Measurements from ENCODE around the gene APOH.

APOH gene

GRCh38 chr17:66230922-66231591 is 1.8 kb upstream of the APOH start:
- Histone ChIP-seq H2BK120ac (ENCODE audit: low read depth, low read length) (no peak overlapping the region), H3K27me3 (ENCODE audit: control insufficient read depth in 1 of 2, insufficient read depth in 1 of 2, low read length in 2 of 2) (no peaks in the 10 kb centered on the region), H2BK5ac (ENCODE audit: low read depth, low read length, poor library complexity, severe bottlenecking) (no peak overlapping the region), H3K9ac (ENCODE audit: low read length) (no peak overlapping the region), H3K4me2 (ENCODE audit: low read length, poor library complexity, severe bottlenecking) (no peak overlapping the region), H3K4me3 (ENCODE audit: insufficient read depth in 1 of 2, low read depth in 1 of 2, low read length in 2 of 2) (no peak overlapping the region), H4K91ac (ENCODE audit: low read length) (no peak overlapping the region), H3K9me3 (ENCODE audit: control insufficient read depth, low read length) (no peaks in the 10 kb centered on the region), H3K4me1 (ENCODE audit: control insufficient read depth, insufficient read depth, low read depth, low read length) (peaks cover 2% of the 10 kb centered on the region), H2BK12ac (ENCODE audit: low read length in 2 of 2) (no peak overlapping the region), H2AFZ (ENCODE audit: low read depth, low read length) (no peak overlapping the region), H3K27ac (ENCODE audit: low read length, poor library complexity, severe bottlenecking) (no peak overlapping the region), H3K14ac (ENCODE audit: low read length in 2 of 2) (no peak overlapping the region), H2AK5ac (ENCODE audit: low read length, severe bottlenecking) (no peak overlapping the region), H3K18ac (ENCODE audit: low read depth in 1 of 2, low read length in 2 of 2) (no peak overlapping the region), H3K79me1 (replicated peaks; ENCODE audit: low read length, poor library complexity, severe bottlenecking) (no peaks in the 10 kb centered on the region), H3K36me3 (ENCODE audit: control insufficient read depth in 1 of 2, insufficient read depth in 2 of 2, low read depth in 1 of 2, low read length in 2 of 2) (no peaks in the 10 kb centered on the region), H2BK15ac (ENCODE audit: low read depth, poor library complexity, severe bottlenecking) (no peak overlapping the region), H3K23ac (ENCODE audit: low read length in 2 of 2) (no peak overlapping the region), H4K8ac (ENCODE audit: low read length) (no peak overlapping the region), H3K4ac (ENCODE audit: low read depth in 1 of 2, low read length in 2 of 2) (no peak overlapping the region)
- WGBS: 76% methylated on average over 4 of the region's 4 CpGs
- DNase-seq: no peak

- no peak overlapping the region for H3K4me3 ChIP-seq (ENCODE audit: insufficient read depth in 1 of 2, low read depth in 1 of 2, low read length in 2 of 2)
- no peak overlapping the region for H2AK5ac ChIP-seq (ENCODE audit: low read length, severe bottlenecking)
- H4K8ac ChIP-seq (ENCODE audit: low read length): no peak overlapping the region
- H2BK5ac ChIP-seq (ENCODE audit: low read depth, low read length, poor library complexity, severe bottlenecking): no peak overlapping the region
- no peak overlapping the region for H3K18ac ChIP-seq (ENCODE audit: low read depth in 1 of 2, low read length in 2 of 2)
- H3K4ac ChIP-seq (ENCODE audit: low read depth in 1 of 2, low read length in 2 of 2): no peak overlapping the region
- peaks cover 2% of the 10 kb centered on the region for H3K4me1 ChIP-seq (ENCODE audit: control insufficient read depth, insufficient read depth, low read depth, low read length)
- no peak overlapping the region for H3K9ac ChIP-seq (ENCODE audit: low read length)
- H4K91ac ChIP-seq (ENCODE audit: low read length): no peak overlapping the region
- H3K79me1 ChIP-seq (replicated peaks; ENCODE audit: low read length, poor library complexity, severe bottlenecking): no peaks in the 10 kb centered on the region
- H2BK15ac ChIP-seq (ENCODE audit: low read depth, poor library complexity, severe bottlenecking): no peak overlapping the region
- no peak overlapping the region for H2BK12ac ChIP-seq (ENCODE audit: low read length in 2 of 2)
- H3K4me2 ChIP-seq (ENCODE audit: low read length, poor library complexity, severe bottlenecking): no peak overlapping the region
- H3K36me3 ChIP-seq (ENCODE audit: control insufficient read depth in 1 of 2, insufficient read depth in 2 of 2, low read depth in 1 of 2, low read length in 2 of 2): no peaks in the 10 kb centered on the region
- H2AFZ ChIP-seq (ENCODE audit: low read depth, low read length): no peak overlapping the region
- no peak overlapping the region for H3K14ac ChIP-seq (ENCODE audit: low read length in 2 of 2)
- 71% methylated on average over 2 of the region's 4 CpGs for WGBS
- no peaks in the 10 kb centered on the region for H3K27me3 ChIP-seq (ENCODE audit: control insufficient read depth in 1 of 2, insufficient read depth in 1 of 2, low read length in 2 of 2)
- H2BK120ac ChIP-seq (ENCODE audit: low read depth, low read length): no peak overlapping the region
- DNase-seq: no peak
- H3K27ac ChIP-seq (ENCODE audit: low read length, poor library complexity, severe bottlenecking): no peak overlapping the region
- H3K23ac ChIP-seq (ENCODE audit: low read length in 2 of 2): no peak overlapping the region
- H3K9me3 ChIP-seq (ENCODE audit: control insufficient read depth, low read length): no peaks in the 10 kb centered on the region
Measured at GRCh38 chr17:66229783-66230538, 746 bp upstream of the APOH start.

DNA sequence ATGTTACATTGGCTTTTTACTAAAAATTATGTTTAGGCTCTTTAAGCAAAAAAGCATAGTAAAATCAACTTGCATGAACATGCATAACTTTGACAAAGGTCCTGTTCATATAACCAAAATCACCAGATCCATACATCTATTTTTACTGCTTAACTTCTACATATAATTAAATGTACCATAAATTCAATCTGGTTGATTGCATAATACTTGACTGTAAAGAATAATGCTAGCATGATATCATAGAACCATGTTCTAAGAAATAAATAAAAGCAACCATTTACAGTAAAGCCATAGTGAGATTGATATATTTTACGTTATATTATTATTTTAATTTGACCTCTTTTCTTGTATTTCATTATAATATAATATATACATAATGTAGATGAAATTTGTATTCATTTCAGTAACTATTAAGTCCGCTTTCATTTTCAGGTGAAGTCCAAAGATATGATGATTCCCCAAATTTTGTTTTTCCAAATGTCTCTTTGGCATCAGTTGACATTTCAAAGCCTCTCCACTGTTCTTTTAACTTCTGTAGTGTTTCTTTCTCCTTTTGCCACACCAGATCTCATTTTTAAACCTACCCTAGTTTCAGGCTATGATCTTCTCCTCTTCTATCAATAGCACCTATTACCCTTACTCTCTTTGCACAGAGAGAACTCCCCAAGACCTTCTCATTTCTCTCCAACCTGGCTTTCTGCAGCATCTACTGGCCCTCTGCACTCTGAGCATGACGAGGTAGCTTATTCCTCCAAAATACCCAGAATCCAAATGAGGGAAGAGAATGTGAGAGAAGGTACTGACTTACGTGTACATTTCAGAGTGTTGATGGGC is 1.8 kb downstream of the APOH start:
- H3K4me2 ChIP-seq (ENCODE audit: low read length, poor library complexity, severe bottlenecking): no peak overlapping the region
- no peak overlapping the region for H3K4me3 ChIP-seq (ENCODE audit: insufficient read depth in 1 of 2, low read depth in 1 of 2, low read length in 2 of 2)
- H3K27ac ChIP-seq (ENCODE audit: low read length, poor library complexity, severe bottlenecking): no peak overlapping the region
- H3K9me3 ChIP-seq (ENCODE audit: control insufficient read depth, low read length): no peaks in the 10 kb centered on the region
- H2BK15ac ChIP-seq (ENCODE audit: low read depth, poor library complexity, severe bottlenecking): no peak overlapping the region
- no peak overlapping the region for H2BK12ac ChIP-seq (ENCODE audit: low read length in 2 of 2)
- H3K9ac ChIP-seq (ENCODE audit: low read length): no peak overlapping the region
- H3K79me1 ChIP-seq (replicated peaks; ENCODE audit: low read length, poor library complexity, severe bottlenecking): no peaks in the 10 kb centered on the region
- no peak overlapping the region for H4K91ac ChIP-seq (ENCODE audit: low read length)
- WGBS: 91% methylated on average over 2 of the region's 4 CpGs
- no peak overlapping the region for H2AK5ac ChIP-seq (ENCODE audit: low read length, severe bottlenecking)
- no peak overlapping the region for H3K18ac ChIP-seq (ENCODE audit: low read depth in 1 of 2, low read length in 2 of 2)
- no peak overlapping the region for H3K4ac ChIP-seq (ENCODE audit: low read depth in 1 of 2, low read length in 2 of 2)
- peaks cover 2% of the 10 kb centered on the region for H3K4me1 ChIP-seq (ENCODE audit: control insufficient read depth, insufficient read depth, low read depth, low read length)
- no peak overlapping the region for H4K8ac ChIP-seq (ENCODE audit: low read length)
- no peak for DNase-seq
- no peaks in the 10 kb centered on the region for H3K36me3 ChIP-seq (ENCODE audit: control insufficient read depth in 1 of 2, insufficient read depth in 2 of 2, low read depth in 1 of 2, low read length in 2 of 2)
- no peak overlapping the region for H2AFZ ChIP-seq (ENCODE audit: low read depth, low read length)
- no peak overlapping the region for H3K23ac ChIP-seq (ENCODE audit: low read length in 2 of 2)
- H2BK5ac ChIP-seq (ENCODE audit: low read depth, low read length, poor library complexity, severe bottlenecking): no peak overlapping the region
- no peaks in the 10 kb centered on the region for H3K27me3 ChIP-seq (ENCODE audit: control insufficient read depth in 1 of 2, insufficient read depth in 1 of 2, low read length in 2 of 2)
- H3K14ac ChIP-seq (ENCODE audit: low read length in 2 of 2): no peak overlapping the region
- H2BK120ac ChIP-seq (ENCODE audit: low read depth, low read length): no peak overlapping the region

- Histone ChIP-seq H4K91ac (ENCODE audit: low read length) (no peak overlapping the region), H3K14ac (ENCODE audit: low read length in 2 of 2) (no peak overlapping the region), H3K9ac (ENCODE audit: low read length) (no peak overlapping the region), H3K4me2 (ENCODE audit: low read length, poor library complexity, severe bottlenecking) (no peak overlapping the region), H2BK120ac (ENCODE audit: low read depth, low read length) (no peak overlapping the region), H2BK15ac (ENCODE audit: low read depth, poor library complexity, severe bottlenecking) (no peak overlapping the region), H3K27ac (ENCODE audit: low read length, poor library complexity, severe bottlenecking) (no peak overlapping the region), H3K4me1 (ENCODE audit: control insufficient read depth, insufficient read depth, low read depth, low read length) (no peaks in the 10 kb centered on the region), H2BK12ac (ENCODE audit: low read length in 2 of 2) (no peak overlapping the region), H2BK5ac (ENCODE audit: low read depth, low read length, poor library complexity, severe bottlenecking) (no peak overlapping the region), H3K27me3 (ENCODE audit: control insufficient read depth in 1 of 2, insufficient read depth in 1 of 2, low read length in 2 of 2) (peaks cover 5 to 7% of the 10 kb centered on the region in 2 experiments), H2AK5ac (ENCODE audit: low read length, severe bottlenecking) (no peak overlapping the region), H3K4ac (ENCODE audit: low read depth in 1 of 2, low read length in 2 of 2) (no peak overlapping the region), H3K4me3 (ENCODE audit: insufficient read depth in 1 of 2, low read depth in 1 of 2, low read length in 2 of 2) (no peak overlapping the region), H3K23ac (ENCODE audit: low read length in 2 of 2) (no peak overlapping the region), H3K79me1 (replicated peaks; ENCODE audit: low read length, poor library complexity, severe bottlenecking) (no peaks in the 10 kb centered on the region), H3K18ac (ENCODE audit: low read depth in 1 of 2, low read length in 2 of 2) (no peak overlapping the region), H3K9me3 (ENCODE audit: control insufficient read depth, low read length) (no peaks in the 10 kb centered on the region), H3K36me3 (ENCODE audit: control insufficient read depth in 1 of 2, insufficient read depth in 2 of 2, low read depth in 1 of 2, low read length in 2 of 2) (no peaks in the 10 kb centered on the region), H4K8ac (ENCODE audit: low read length) (no peak overlapping the region), H2AFZ (ENCODE audit: low read depth, low read length) (no peak overlapping the region)
- DNase-seq: no peak
- WGBS: 84% methylated on average over 4 of the region's 5 CpGs
Measured at GRCh38 chr17:66222798-66223350, 6.3 kb downstream of the APOH start.
